CD4-positive, alpha-beta T cell (primary cell): ENCODE measurements around the gene CDK4. TPM values are rescaled to one million over a fixed set of nuclear protein-coding genes. Genes with fewer than 3 reads are reported as not detected.

Experiments
- ATAC-seq: fragments of 200-7000 bp; cut with Tn5 transposase; one replicate; pipeline ENCODE4 v1.10.0; 2022; ENCODE audit warnings: mild to moderate bottlenecking; ENCODE audit not compliant: poor library complexity
- CTCF ChIA-PET: fragments of 350-600 bp; sonication (Branson Sonifier 250); formaldehyde crosslinking; loops from one replicate; lab custom pipeline; 2021; ENCODE audit warnings: antibody characterized with exemption, inconsistent platforms; lab: Charles Lee
- POLR2A ChIA-PET: fragments of 350-600 bp; sonication (Branson Sonifier 250); formaldehyde crosslinking; loops from one replicate; lab custom pipeline; 2021; ENCODE audit warnings: antibody characterized with exemption, inconsistent platforms; lab: Charles Lee
- DNase-seq, 14 experiments: peaks; one replicate each; pipeline ENCODE4 v3.0.0-alpha.2; 2013 to 2020; ENCODE audit warnings: mixed read lengths in 2 of 14
- H3K27ac ChIP-seq, 2 donors: one replicate each; pipeline versions ENCODE4 v1.5.1 to v1.7.0; 2013; ENCODE audit warnings: low read length in 2 of 2, low read depth in 1 of 2, mild to moderate bottlenecking in 1 of 2
- H3K27me3 ChIP-seq, 2 experiments: 1 replicate in 1 of 2; 2 replicates in 1 of 2; pipeline versions ENCODE4 v1.6.1 to v1.7.0; 2013; ENCODE audit warnings: low read length in 2 of 2, control low read depth in 1 of 2, mild to moderate bottlenecking in 1 of 2, moderate library complexity in 1 of 2; ENCODE audit not compliant: insufficient read depth in 2 of 2, control insufficient read depth in 1 of 2
- H3K36me3 ChIP-seq: one replicate; pipeline ENCODE4 v1.6.1; 2013; ENCODE audit warnings: low read length, control low read depth; ENCODE audit not compliant: insufficient read depth
- H3K4me1 ChIP-seq: one replicate; pipeline ENCODE4 v1.6.1; 2013; ENCODE audit warnings: low read length, control low read depth; ENCODE audit not compliant: insufficient read depth
- H3K4me3 ChIP-seq: one replicate; pipeline ENCODE4 v1.5.1; 2013; ENCODE audit warnings: mild to moderate bottlenecking, low read length, moderate library complexity
- H3K9me3 ChIP-seq, 2 experiments: 1 replicate in 1 of 2; 2 replicates in 1 of 2; pipeline versions ENCODE4 v1.6.1 to v1.7.0; 2013; ENCODE audit warnings: low read length in 2 of 2, mild to moderate bottlenecking in 2 of 2, control low read depth in 1 of 2, moderate library complexity in 1 of 2; ENCODE audit not compliant: control insufficient read depth in 1 of 2, insufficient read depth in 1 of 2
- H3K27ac Mint-ChIP-seq: one replicate; pipeline ENCODE4 v1.8.0; 2020; ENCODE audit warnings: mixed read lengths
- H3K27me3 Mint-ChIP-seq: one replicate; pipeline ENCODE4 v1.8.0; 2021; ENCODE audit warnings: mixed read lengths
- H3K36me3 Mint-ChIP-seq: one replicate; pipeline ENCODE4 v1.8.0; 2021; ENCODE audit warnings: low read depth, mixed read lengths
- H3K4me1 Mint-ChIP-seq: one replicate; pipeline ENCODE4 v1.8.0; 2021; ENCODE audit warnings: low read depth, mixed read lengths
- H3K4me3 Mint-ChIP-seq: one replicate; pipeline ENCODE4 v1.8.0; 2020; ENCODE audit warnings: mild to moderate bottlenecking, mixed read lengths
- H3K9me3 Mint-ChIP-seq: one replicate; pipeline ENCODE4 v1.8.0; 2020; ENCODE audit warnings: mixed read lengths
- intact Hi-C, 2 experiments: fragments of 100-400 bp; cut with DNase I in 1 of 2; cut with micrococcal nuclease in 1 of 2; formaldehyde crosslinking; loops; one replicate each; pipeline versions ENCODE4 v1.15.1 to v1.9.0; 2023 to 2025; cut with DNase I, micrococcal nuclease
- total RNA-seq, 174 experiments: library from RNA in 2 of 174; stranded (reverse) in 2 of 174; gene quantifications; one replicate each; pipeline ENCODE4 v1.2.3 and lab custom pipeline; 2021 to 2026
- TF ChIP-seq, protein P1 (sequence below): fragments of 200-600 bp; IDR thresholded peaks from one replicate; pipeline ENCODE4 v1.8.0; 2022; ENCODE audit warnings: antibody characterized with exemption, mild to moderate bottlenecking

CDK4 gene
- total RNA-seq, 2 experiments from 2014 or later: 8.7 to 10.8 TPM

DNA sequence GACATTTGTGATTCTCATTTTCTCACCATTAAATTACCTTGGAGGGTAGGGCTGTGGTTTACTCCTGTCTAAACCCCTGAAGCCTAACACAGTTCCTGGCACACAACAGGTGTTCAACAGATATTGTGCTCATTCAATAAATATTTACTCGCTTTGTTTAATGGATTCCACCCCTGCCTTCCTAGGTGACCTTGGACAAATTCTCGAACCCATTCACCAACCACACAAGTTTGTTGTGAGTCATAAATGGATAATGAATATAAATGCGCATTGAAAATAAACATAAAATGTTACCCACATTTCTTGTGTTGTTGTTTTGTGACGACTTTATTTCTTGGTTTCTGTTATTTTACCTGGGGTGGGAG, 30.1 kb upstream of the CDK4 start:
- Mint-ChIP-seq H3K4me3 (peak overlapping the region; percentile 100), H3K9me3 (no peaks in the 10 kb centered on the region), H3K4me1 (peaks cover 47% of the 10 kb centered on the region), H3K36me3 (peaks cover 34% of the 10 kb centered on the region), H3K27ac (peak overlapping the region; percentile 100), H3K27me3 (no peaks in the 10 kb centered on the region)
- intact Hi-C loops: loop anchor here (1.0 to 5.0 kb wide), 5 partner anchors 10 to 125 kb away; partner anchors contain the start of genes EEF1AKMT3 (in 1 of the 2) and METTL1 (in 1 of the 2)
- ATAC-seq (peak; percentile 2), DNase-seq (no peak)
- ChIA-PET POLR2A (interaction anchor here (1.0 to 2.8 kb wide), 13 partner anchors 9 to 159 kb away, joined by 3 to 15 read pairs (median 4); partner anchors contain the start of genes ATP23, CYP27B1, EEF1AKMT3 and METTL1), CTCF (interaction anchor here (0.7 to 2.8 kb wide), 5 partner anchors 10 to 122 kb away, joined by 3 to 20 read pairs (median 5); partner anchors contain the start of genes EEF1AKMT3 and METTL1)
- Histone ChIP-seq H3K27me3 (no peaks in the 10 kb centered on the region), H3K4me1 (peaks cover 58% of the 10 kb centered on the region), H3K4me3 (peak overlapping the region; percentile 89), H3K36me3 (peaks cover 20% of the 10 kb centered on the region), H3K9me3 (no peaks in the 10 kb centered on the region), H3K27ac (peak overlapping the region; percentile 51 to 78)
- TF ChIP-seq, protein P1, sequence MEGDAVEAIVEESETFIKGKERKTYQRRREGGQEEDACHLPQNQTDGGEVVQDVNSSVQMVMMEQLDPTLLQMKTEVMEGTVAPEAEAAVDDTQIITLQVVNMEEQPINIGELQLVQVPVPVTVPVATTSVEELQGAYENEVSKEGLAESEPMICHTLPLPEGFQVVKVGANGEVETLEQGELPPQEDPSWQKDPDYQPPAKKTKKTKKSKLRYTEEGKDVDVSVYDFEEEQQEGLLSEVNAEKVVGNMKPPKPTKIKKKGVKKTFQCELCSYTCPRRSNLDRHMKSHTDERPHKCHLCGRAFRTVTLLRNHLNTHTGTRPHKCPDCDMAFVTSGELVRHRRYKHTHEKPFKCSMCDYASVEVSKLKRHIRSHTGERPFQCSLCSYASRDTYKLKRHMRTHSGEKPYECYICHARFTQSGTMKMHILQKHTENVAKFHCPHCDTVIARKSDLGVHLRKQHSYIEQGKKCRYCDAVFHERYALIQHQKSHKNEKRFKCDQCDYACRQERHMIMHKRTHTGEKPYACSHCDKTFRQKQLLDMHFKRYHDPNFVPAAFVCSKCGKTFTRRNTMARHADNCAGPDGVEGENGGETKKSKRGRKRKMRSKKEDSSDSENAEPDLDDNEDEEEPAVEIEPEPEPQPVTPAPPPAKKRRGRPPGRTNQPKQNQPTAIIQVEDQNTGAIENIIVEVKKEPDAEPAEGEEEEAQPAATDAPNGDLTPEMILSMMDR: no peak

DNA sequence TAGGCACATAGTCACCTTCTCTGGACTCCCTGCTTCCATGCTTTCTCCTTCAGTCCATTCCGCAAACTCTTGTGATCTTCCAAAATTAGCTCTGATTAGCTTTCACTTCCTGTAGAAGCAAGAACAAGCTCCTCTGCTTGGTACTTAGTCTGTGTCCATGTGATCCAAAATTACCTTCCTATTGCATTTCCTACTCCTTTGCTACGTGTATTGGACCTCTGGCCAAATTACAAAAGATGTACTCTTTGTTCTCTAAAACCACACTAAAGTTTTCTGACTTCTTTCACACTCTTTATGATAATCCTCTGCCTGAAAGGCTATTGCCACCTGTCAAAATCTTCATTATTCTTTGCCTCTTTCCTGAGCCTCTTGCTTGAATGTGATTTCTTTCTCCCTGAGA, 29.7 kb upstream of the CDK4 start:
- Mint-ChIP-seq H3K27ac (peak overlapping the region; percentile 100), H3K4me1 (peaks cover 47% of the 10 kb centered on the region), H3K9me3 (no peaks in the 10 kb centered on the region), H3K27me3 (no peaks in the 10 kb centered on the region), H3K4me3 (peak overlapping the region; percentile 100), H3K36me3 (peaks cover 30% of the 10 kb centered on the region)
- Histone ChIP-seq H3K36me3 (peaks cover 16% of the 10 kb centered on the region), H3K4me1 (peaks cover 58% of the 10 kb centered on the region), H3K9me3 (no peaks in the 10 kb centered on the region), H3K27ac (peak overlapping the region; percentile 51 to 78), H3K4me3 (no peak overlapping the region), H3K27me3 (no peaks in the 10 kb centered on the region)
- POLR2A ChIA-PET: interaction anchor here (0.9 to 2.8 kb wide), 14 partner anchors 10 to 159 kb away, joined by 3 to 15 read pairs (median 4); partner anchors contain the start of genes ATP23, CTDSP2, CYP27B1 and EEF1AKMT3
- CTCF ChIA-PET: interaction anchor here (1.2 to 2.8 kb wide), 4 partner anchors 10 to 124 kb away, joined by 3 to 20 read pairs (median 4); partner anchors contain the start of genes EEF1AKMT3 and METTL1
- intact Hi-C loops: loop anchor here (1.0 to 5.0 kb wide), 5 partner anchors 10 to 126 kb away; partner anchors contain the start of genes EEF1AKMT3 (in 1 of the 2) and METTL1 (in 1 of the 2)
- peak in 1 of 14 experiments; percentile 22 for DNase-seq
- no peak for ATAC-seq
- TF ChIP-seq, protein P1: no peak

DNA sequence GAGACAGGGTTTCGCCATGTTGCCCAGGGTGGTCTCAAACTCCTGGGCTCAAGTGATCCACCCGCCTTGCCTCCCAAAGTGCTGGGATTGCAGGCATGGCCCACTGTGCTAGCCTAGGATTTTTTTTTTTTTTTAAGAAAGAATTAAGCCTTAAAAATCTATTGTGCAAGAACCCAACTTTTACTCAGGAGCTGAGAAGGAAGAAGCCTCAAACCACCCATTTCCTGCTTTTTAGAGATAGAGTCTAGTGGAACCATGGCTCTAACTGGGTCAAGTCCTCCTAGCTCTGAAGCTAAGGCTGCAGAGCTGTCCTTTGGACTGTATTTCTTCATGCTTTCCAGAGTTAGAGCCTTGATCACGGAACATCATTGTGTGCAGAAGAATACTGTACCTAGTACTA, 29.1 kb upstream of the CDK4 start:
- peaks cover 25% of the 10 kb centered on the region for H3K36me3 Mint-ChIP-seq
- H3K9me3 Mint-ChIP-seq: no peaks in the 10 kb centered on the region
- H3K4me3 ChIP-seq: no peak overlapping the region
- intact Hi-C loops: loop anchor here in 1 of 2 experiments (5.0 kb wide), 1 partner anchor 126 kb away; no protein-coding TSS in a partner anchor
- H3K27me3 Mint-ChIP-seq: no peaks in the 10 kb centered on the region
- H3K9me3 ChIP-seq: no peaks in the 10 kb centered on the region
- peak overlapping the region; percentile 78 to 82 for H3K27ac ChIP-seq
- peak overlapping the region; percentile 100 for H3K27ac Mint-ChIP-seq
- ChIA-PET POLR2A (interaction anchor here (0.9 to 2.8 kb wide), 14 partner anchors 9 to 160 kb away, joined by 3 to 15 read pairs (median 4); partner anchors contain the start of genes ATP23, CTDSP2, CYP27B1 and EEF1AKMT3), CTCF (interaction anchor here (1.2 to 2.8 kb wide), 4 partner anchors 9 to 124 kb away, joined by 3 to 20 read pairs (median 4); partner anchors contain the start of genes EEF1AKMT3 and METTL1)
- peak overlapping the region; percentile 100 for H3K4me3 Mint-ChIP-seq
- H3K4me1 ChIP-seq: peaks cover 58% of the 10 kb centered on the region
- DNase-seq (peak in 4 of 14 experiments; percentile 17 to 62 (median 58)), ATAC-seq (peak; percentile 11)
- TF ChIP-seq, protein P1: no peak
- peaks cover 47% of the 10 kb centered on the region for H3K4me1 Mint-ChIP-seq
- H3K27me3 ChIP-seq: no peaks in the 10 kb centered on the region
- H3K36me3 ChIP-seq: peaks cover 11% of the 10 kb centered on the region
